CD4-positive, alpha-beta memory T cell (primary cell): Measurements from ENCODE around the gene FXYD1. TPM values are rescaled to one million over a fixed set of nuclear protein-coding genes. Genes with fewer than 3 reads are reported as not detected.

Experiments
- CTCF ChIA-PET: fragments of 350-600 bp; sonication (Branson Sonifier 250); formaldehyde crosslinking; loops from one replicate; lab custom pipeline; 2021; ENCODE audit warnings: inconsistent platforms; ENCODE audit not compliant: partially characterized antibody; lab: Charles Lee
- POLR2A ChIA-PET: fragments of 350-600 bp; sonication (Branson Sonifier 250); formaldehyde crosslinking; loops from one replicate; lab custom pipeline; 2021; ENCODE audit not compliant: partially characterized antibody; lab: Charles Lee
- DNase-seq, 5 donors: peaks; one replicate each; pipeline versions ENCODE4 v3.0.0 to v3.0.0-alpha.2; 2020 to 2022; ENCODE audit warnings: mixed read lengths in 1 of 5
- H3K27ac ChIP-seq: one replicate; pipeline ENCODE4 v1.7.0; 2013; ENCODE audit warnings: low read depth, low read length
- H3K27me3 ChIP-seq: 2 replicates; pipeline ENCODE4 v1.7.0; 2013; ENCODE audit warnings: mild to moderate bottlenecking, low read length, moderate library complexity; ENCODE audit not compliant: insufficient read depth
- H3K36me3 ChIP-seq: 2 replicates; pipeline ENCODE4 v1.7.0; 2013; ENCODE audit warnings: mild to moderate bottlenecking, low read length, moderate library complexity; ENCODE audit not compliant: insufficient read depth
- H3K4me1 ChIP-seq: 2 replicates; pipeline ENCODE4 v1.7.0; 2013; ENCODE audit warnings: mild to moderate bottlenecking, low read length, moderate library complexity; ENCODE audit not compliant: insufficient read depth
- H3K4me3 ChIP-seq, 2 donors: one replicate each; pipeline ENCODE4 v1.7.0; 2013; ENCODE audit warnings: low read length in 2 of 2, mild to moderate bottlenecking in 1 of 2
- H3K9me3 ChIP-seq, 2 donors: one replicate each; pipeline ENCODE4 v1.7.0; 2013; ENCODE audit warnings: low read length in 2 of 2, control low read depth in 1 of 2; ENCODE audit not compliant: control insufficient read depth in 1 of 2
- H3K27ac Mint-ChIP-seq, 7 donors: one replicate each; pipeline ENCODE4 v1.8.0; 2020 to 2021; ENCODE audit warnings: mixed read lengths in 7 of 7, mild to moderate bottlenecking in 6 of 7, inconsistent platforms in 3 of 7, moderate library complexity in 3 of 7
- H3K27me3 Mint-ChIP-seq, 2 donors: one replicate each; pipeline ENCODE4 v1.8.0; 2020 to 2021; ENCODE audit warnings: mixed read lengths in 2 of 2
- H3K36me3 Mint-ChIP-seq, 2 donors: one replicate each; pipeline ENCODE4 v1.8.0; 2020 to 2021; ENCODE audit warnings: mixed read lengths in 2 of 2, inconsistent platforms in 1 of 2, mild to moderate bottlenecking in 1 of 2
- H3K4me1 Mint-ChIP-seq, 4 donors: one replicate each; pipeline ENCODE4 v1.8.0; 2020 to 2021; ENCODE audit warnings: mixed read lengths in 4 of 4, mild to moderate bottlenecking in 1 of 4
- H3K4me3 Mint-ChIP-seq, 8 donors: one replicate each; pipeline ENCODE4 v1.8.0; 2020 to 2021; ENCODE audit warnings: mixed read lengths in 8 of 8, mild to moderate bottlenecking in 7 of 8, moderate library complexity in 6 of 8, inconsistent platforms in 3 of 8
- H3K9me3 Mint-ChIP-seq, 8 donors: one replicate each; pipeline ENCODE4 v1.8.0; 2020 to 2021; ENCODE audit warnings: mixed read lengths in 8 of 8, mild to moderate bottlenecking in 5 of 8, inconsistent platforms in 3 of 8, moderate library complexity in 1 of 8
- intact Hi-C: fragments of 100-400 bp; cut with micrococcal nuclease; formaldehyde crosslinking; loops from one replicate; pipeline ENCODE4 v1.15.1; 2023
- polyA plus RNA-seq, 2 donors: library from polyadenylated mRNA; unstranded; fragments of 300-500 nt; fragmentation: Illumina TruSeq; gene quantifications; one replicate each; pipeline ENCODE4 v1.2.3, GENCODE V29; 2021
- total RNA-seq, 2 experiments: library from RNA; stranded (reverse); gene quantifications; one replicate each; pipeline ENCODE4 v1.2.3, GENCODE V29; 2021

The FXYD1 gene
- total and polyA plus RNA-seq, 4 experiments from 2014 or later, result 0.58 to 4.4 (median 3.4) TPM

- ChIA-PET POLR2A (interaction anchor here (0.6 to 6.8 kb wide), 11 partner anchors 11 to 327 kb away, joined by 3 to 112 read pairs (median 23); partner anchors contain the start of genes FXYD5 and USF2), CTCF (interaction anchor here (0.8 to 5.6 kb wide), 14 partner anchors 10 to 352 kb away, joined by 3 to 90 read pairs (median 10); partner anchors contain the start of gene FXYD5)
- H3K9me3 Mint-ChIP-seq, result no peaks in the 10 kb centered on the region
- H3K36me3 Mint-ChIP-seq, result peaks cover 0 to 2% of the 10 kb centered on the region in 2 donors
- peak in 2 of 5 donors; percentile 23 to 54 for DNase-seq
- H3K27me3 ChIP-seq, result no peaks in the 10 kb centered on the region
- peak within 1 kb of the TSS; percentile 85 to 96 (median 90) for H3K27ac Mint-ChIP-seq
- H3K27me3 Mint-ChIP-seq, result no peaks in the 10 kb centered on the region
- H3K36me3 ChIP-seq, result no peaks in the 10 kb centered on the region
- peaks cover 28 to 54% (median 40%) of the 10 kb centered on the region in 4 donors for H3K4me1 Mint-ChIP-seq
- H3K4me3 ChIP-seq, result peak within 1 kb of the TSS; percentile 42 to 75
- H3K27ac ChIP-seq, result no peak within 1 kb of the TSS
- no peaks in the 10 kb centered on the region for H3K9me3 ChIP-seq
- peaks cover 46% of the 10 kb centered on the region for H3K4me1 ChIP-seq
- peak within 1 kb of the TSS; percentile 76 to 96 (median 88) for H3K4me3 Mint-ChIP-seq
- intact Hi-C loops, result loop anchor here (2.0 to 10.0 kb wide), 2 partner anchors 126 to 202 kb away; partner anchors contain the start of genes FFAR1 and USF2
Measured at GRCh38 chr19:35143231-35143715, 4.6 kb downstream of the FXYD1 start, which contains the start of gene FXYD7. FXYD7 (plus strand) TSS chr19:35143255; CDS start chr19:35143334, 79 bp downstream.

GRCh38 chr19:35143818-35144217 lies 5.2 kb downstream of the FXYD1 start:
- POLR2A ChIA-PET, result interaction anchor here (2.1 to 6.8 kb wide), 6 partner anchors 11 to 97 kb away, joined by 8 to 112 read pairs (median 30); partner anchors contain the start of gene FXYD5
- H3K4me3 Mint-ChIP-seq, result peak overlapping the region; percentile 32 to 77 (median 68)
- Histone ChIP-seq H3K4me3 (no peak overlapping the region), H3K27me3 (no peaks in the 10 kb centered on the region), H3K36me3 (no peaks in the 10 kb centered on the region), H3K9me3 (no peaks in the 10 kb centered on the region), H3K4me1 (peaks cover 46% of the 10 kb centered on the region), H3K27ac (no peak overlapping the region)
- H3K9me3 Mint-ChIP-seq, result no peaks in the 10 kb centered on the region
- no peaks in the 10 kb centered on the region for H3K27me3 Mint-ChIP-seq
- peaks cover 0 to 2% of the 10 kb centered on the region in 2 donors for H3K36me3 Mint-ChIP-seq
- no peak for DNase-seq
- CTCF ChIA-PET, result interaction anchor here (0.8 to 5.6 kb wide), 6 partner anchors 9 to 351 kb away, joined by 3 to 90 read pairs (median 5); partner anchors contain the start of gene FXYD5
- intact Hi-C loops, result loop anchor here (2.0 to 10.0 kb wide), 2 partner anchors 125 to 201 kb away; partner anchors contain the start of genes FFAR1 and USF2
- H3K4me1 Mint-ChIP-seq, result peaks cover 28 to 54% (median 40%) of the 10 kb centered on the region in 4 donors
- peak overlapping the region; percentile 75 to 89 (median 82) for H3K27ac Mint-ChIP-seq

GRCh38 chr19:35144259-35144599 lies 5.6 kb downstream of the FXYD1 start:
- Histone ChIP-seq H3K4me3 (no peak overlapping the region), H3K4me1 (peaks cover 46% of the 10 kb centered on the region), H3K9me3 (no peaks in the 10 kb centered on the region), H3K36me3 (no peaks in the 10 kb centered on the region), H3K27me3 (no peaks in the 10 kb centered on the region), H3K27ac (no peak overlapping the region)
- ChIA-PET POLR2A (interaction anchor here (0.6 to 6.8 kb wide), 6 partner anchors 10 to 97 kb away, joined by 3 to 112 read pairs (median 30); partner anchors contain the start of gene FXYD5), CTCF (interaction anchor here (1.1 to 5.6 kb wide), 4 partner anchors 9 to 351 kb away, joined by 3 to 90 read pairs (median 5); partner anchors contain the start of gene FXYD5)
- Mint-ChIP-seq H3K27me3 (no peaks in the 10 kb centered on the region), H3K4me1 (peaks cover 28 to 54% (median 38%) of the 10 kb centered on the region in 4 donors), H3K9me3 (no peaks in the 10 kb centered on the region), H3K36me3 (peaks cover 0 to 2% of the 10 kb centered on the region in 2 donors), H3K27ac (peak overlapping the region in 6 of 7 donors; percentile 75 to 88 (median 80)), H3K4me3 (peak overlapping the region in 6 of 8 donors; percentile 31 to 77 (median 68))
- no peak for DNase-seq
- intact Hi-C loops, result loop anchor here (10.0 kb wide), 1 partner anchor 201 kb away; the partner anchor contains the start of gene FFAR1

GRCh38 chr19:35144600-35145436 lies 6.2 kb downstream of the FXYD1 start:
- peaks cover 28 to 54% (median 38%) of the 10 kb centered on the region in 4 donors for H3K4me1 Mint-ChIP-seq
- peaks cover 46% of the 10 kb centered on the region for H3K4me1 ChIP-seq
- H3K4me3 Mint-ChIP-seq, result peak overlapping the region in 7 of 8 donors; percentile 17 to 62 (median 41)
- intact Hi-C loops, result loop anchor here (10.0 kb wide), 1 partner anchor 200 kb away; the partner anchor contains the start of gene FFAR1
- peak overlapping the region; percentile 36 to 90 (median 83) for H3K27ac Mint-ChIP-seq
- H3K36me3 Mint-ChIP-seq, result peaks cover 0 to 2% of the 10 kb centered on the region in 2 donors
- no peaks in the 10 kb centered on the region for H3K36me3 ChIP-seq
- CTCF ChIA-PET, result interaction anchor here (0.9 to 5.6 kb wide), 4 partner anchors 8 to 92 kb away, joined by 3 to 90 read pairs (median 5); partner anchors contain the start of gene FXYD5
- H3K27me3 Mint-ChIP-seq, result no peaks in the 10 kb centered on the region
- peak; percentile 47 to 66 (median 51) for DNase-seq
- H3K9me3 ChIP-seq, result no peaks in the 10 kb centered on the region
- H3K9me3 Mint-ChIP-seq, result no peaks in the 10 kb centered on the region
- H3K4me3 ChIP-seq, result no peak overlapping the region
- H3K27me3 ChIP-seq, result no peaks in the 10 kb centered on the region
- POLR2A ChIA-PET, result interaction anchor here (0.6 to 6.8 kb wide), 7 partner anchors 10 to 96 kb away, joined by 3 to 112 read pairs (median 27); partner anchors contain the start of gene FXYD5
- H3K27ac ChIP-seq, result no peak overlapping the region

- no peak overlapping the region for H3K27ac ChIP-seq
- H3K36me3 Mint-ChIP-seq, result no peaks in the 10 kb centered on the region
- no peaks in the 10 kb centered on the region for H3K9me3 ChIP-seq
- H3K4me1 ChIP-seq, result peaks cover 33% of the 10 kb centered on the region
- H3K4me3 ChIP-seq, result no peak overlapping the region
- no peak for DNase-seq
- CTCF ChIA-PET, result interaction anchor here (1.1 kb wide), 1 partner anchor 13 kb away, joined by 3 read pairs; no protein-coding TSS in a partner anchor
- H3K4me3 Mint-ChIP-seq, result no peak overlapping the region
- H3K27me3 ChIP-seq, result no peaks in the 10 kb centered on the region
- H3K4me1 Mint-ChIP-seq, result peaks cover 19 to 39% (median 28%) of the 10 kb centered on the region in 4 donors
- H3K9me3 Mint-ChIP-seq, result no peaks in the 10 kb centered on the region
- intact Hi-C loops, result loop anchor here (10.0 kb wide), 1 partner anchor 198 kb away; the partner anchor contains the start of gene FFAR1
- no peaks in the 10 kb centered on the region for H3K27me3 Mint-ChIP-seq
- peak overlapping the region in 5 of 7 donors; percentile 15 to 88 (median 66) for H3K27ac Mint-ChIP-seq
- H3K36me3 ChIP-seq, result no peaks in the 10 kb centered on the region
- POLR2A ChIA-PET, result interaction anchor here (6.8 kb wide), 1 partner anchor 67 kb away, joined by 112 read pairs; no protein-coding TSS in a partner anchor
Measured at GRCh38 chr19:35146746-35147459, 8.3 kb downstream of the FXYD1 start.

GRCh38 chr19:35149463-35149862 lies 10.8 kb downstream of the FXYD1 start:
- Histone ChIP-seq H3K27me3 (no peaks in the 10 kb centered on the region), H3K4me3 (no peak overlapping the region), H3K27ac (no peak overlapping the region), H3K36me3 (no peaks in the 10 kb centered on the region), H3K4me1 (peaks cover 23% of the 10 kb centered on the region), H3K9me3 (no peaks in the 10 kb centered on the region)
- intact Hi-C loops, result loop anchor here (10.0 kb wide), 1 partner anchor 195 kb away; the partner anchor contains the start of gene FFAR1
- H3K9me3 Mint-ChIP-seq, result no peaks in the 10 kb centered on the region
- DNase-seq, result no peak
- peaks cover 16 to 34% (median 23%) of the 10 kb centered on the region in 4 donors for H3K4me1 Mint-ChIP-seq
- ChIA-PET POLR2A (interaction anchor here (1.2 to 1.3 kb wide), 2 partner anchors 61 to 115 kb away, joined by 3 to 5 read pairs; no protein-coding TSS in a partner anchor), CTCF (interaction anchor here (1.3 kb wide), 1 partner anchor 68 kb away, joined by 3 read pairs; no protein-coding TSS in a partner anchor)
- no peak overlapping the region for H3K4me3 Mint-ChIP-seq
- H3K27ac Mint-ChIP-seq, result peak overlapping the region in 3 of 7 donors; percentile 13 to 76 (median 18)
- peaks cover 0 to 2% of the 10 kb centered on the region in 2 donors for H3K36me3 Mint-ChIP-seq
- H3K27me3 Mint-ChIP-seq, result no peaks in the 10 kb centered on the region
